Stimulated activated CD4-positive, alpha-beta T cell treated with anti-CD3 and anti-CD28 coated beads, Interleukin-2, amount 100 ng/mL, for 4 hours (primary cell): ENCODE measurements around the gene CSTF1.
A peak's percentile ranks its signal among the peaks of the same experiment; 100 is the strongest.

ENCODE experiments used
- DNase-seq: peaks from one replicate; pipeline ENCODE4 v3.0.0-alpha.2; 2020; ENCODE audit warnings: low read depth

Gene CSTF1

GRCh38 chr20:56429502-56429901, 37.1 kb downstream of the CSTF1 start:
- DNase-seq: peak; percentile 59

DNA sequence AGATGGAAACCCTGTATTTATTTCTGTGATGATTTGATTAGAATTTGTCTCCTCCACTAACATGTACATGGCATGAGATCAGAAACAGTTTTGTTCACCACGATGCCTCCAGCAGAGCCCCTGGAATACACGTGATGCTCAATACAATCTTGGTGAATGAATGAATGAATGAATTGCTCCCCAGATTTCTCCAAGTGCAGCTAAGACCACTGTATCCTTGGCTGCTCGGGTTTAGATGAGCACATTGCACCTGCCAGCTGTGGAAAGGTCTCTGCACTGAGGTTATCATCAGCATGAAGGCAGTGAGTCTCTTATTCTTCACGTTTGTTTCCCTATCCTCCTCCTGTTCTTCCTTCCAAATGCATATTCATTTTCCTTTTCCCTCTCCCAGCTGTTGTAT, 37.5 kb downstream of the CSTF1 start:
- no peak for DNase-seq

DNA sequence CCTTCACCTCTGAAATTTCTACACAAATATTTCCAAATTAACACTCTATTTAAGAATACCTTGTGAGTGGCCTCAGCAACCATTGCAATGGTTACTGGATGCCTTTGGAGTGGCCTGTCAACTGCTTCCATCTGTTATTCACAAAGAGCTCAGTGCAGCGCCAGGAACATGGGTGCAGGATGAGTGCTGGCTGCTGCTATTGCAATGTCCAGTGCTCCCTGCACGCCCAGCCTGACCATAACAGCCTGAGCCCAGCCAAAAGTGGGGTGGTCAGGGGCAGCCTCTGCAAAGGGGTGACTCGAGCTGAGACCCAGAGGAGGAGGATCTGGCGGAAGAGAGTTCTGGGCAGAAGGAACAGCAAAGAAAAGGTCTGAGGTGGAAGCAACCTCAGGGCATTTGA, 38.0 kb downstream of the CSTF1 start:
- DNase-seq: no peak

DNA sequence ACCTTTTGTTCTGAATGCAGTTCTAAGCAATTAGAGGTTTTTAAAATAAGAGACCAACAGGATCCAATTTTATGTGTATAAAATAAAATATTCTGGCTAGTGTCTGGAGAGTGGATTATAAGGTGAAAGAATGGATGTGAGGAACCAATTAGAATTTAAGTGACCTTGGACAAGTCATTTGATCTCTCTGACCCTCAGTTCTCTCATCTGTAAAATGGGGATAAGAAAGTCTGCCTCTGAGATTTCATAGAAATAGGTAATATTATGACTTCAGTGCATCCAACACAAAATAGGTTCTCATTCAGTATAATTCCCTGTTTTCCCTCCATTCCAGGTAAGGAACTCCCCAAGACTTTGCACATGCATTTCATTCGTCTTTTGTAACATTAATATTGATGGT, 38.5 kb downstream of the CSTF1 start:
- no peak for DNase-seq

- DNase-seq: no peak
Measured at GRCh38 chr20:56431471-56431870, 39.0 kb downstream of the CSTF1 start.

- no peak for DNase-seq
Measured at GRCh38 chr20:56433221-56433879, 40.9 kb downstream of the CSTF1 start.

DNA sequence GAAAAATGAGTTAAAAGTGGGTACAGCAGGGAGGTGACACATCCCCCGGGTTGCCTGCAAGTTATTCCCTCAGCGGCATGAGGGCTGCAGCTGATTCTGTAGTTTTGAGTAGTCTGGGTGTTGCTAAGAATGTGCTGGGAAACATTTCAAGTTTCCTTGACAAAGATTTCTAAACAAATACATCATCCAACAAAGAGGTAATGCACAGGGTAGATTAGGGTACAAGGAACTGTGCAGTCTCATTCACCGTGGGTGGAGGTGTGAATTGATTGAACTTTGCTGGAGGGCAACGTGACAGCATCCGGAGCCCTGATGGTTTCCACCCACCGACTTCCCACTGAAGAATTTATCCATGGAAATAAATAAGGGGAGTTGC, 41.4 kb downstream of the CSTF1 start:
- DNase-seq: no peak

DNA sequence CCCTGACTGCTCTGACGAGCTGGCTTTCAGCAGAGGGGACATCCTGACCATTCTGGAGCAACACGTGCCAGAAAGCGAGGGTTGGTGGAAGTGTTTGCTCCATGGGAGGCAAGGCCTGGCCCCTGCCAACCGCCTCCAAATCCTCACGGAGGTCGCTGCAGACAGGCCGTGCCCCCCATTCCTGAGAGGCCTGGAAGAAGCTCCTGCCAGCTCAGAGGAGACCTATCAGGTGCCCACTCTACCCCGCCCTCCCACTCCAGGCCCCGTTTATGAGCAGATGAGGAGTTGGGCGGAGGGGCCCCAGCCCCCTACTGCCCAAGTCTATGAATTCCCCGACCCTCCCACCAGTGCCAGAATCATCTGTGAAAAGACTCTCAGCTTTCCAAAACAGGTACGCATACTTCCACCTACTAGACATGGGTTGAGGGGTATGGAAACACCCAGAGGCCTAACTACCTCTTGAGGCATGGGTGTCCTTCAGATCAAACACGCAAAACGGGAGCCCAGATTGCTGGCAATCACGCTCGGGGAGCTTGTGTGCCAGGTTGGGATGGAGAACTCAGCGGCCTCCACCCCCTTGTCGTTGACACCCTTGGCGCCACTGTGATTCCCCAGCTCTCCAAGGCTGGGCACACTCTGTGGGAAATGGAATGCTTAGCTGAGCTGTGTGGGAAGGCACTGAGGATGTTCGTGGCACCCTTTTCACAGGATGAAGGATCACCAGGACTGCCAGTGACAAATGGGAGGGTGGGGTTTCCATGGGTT, 44.9 kb downstream of the CSTF1 start:
- DNase-seq: no peak

- no peak for DNase-seq
Measured at GRCh38 chr20:56438284-56438683, 45.8 kb downstream of the CSTF1 start.

DNA sequence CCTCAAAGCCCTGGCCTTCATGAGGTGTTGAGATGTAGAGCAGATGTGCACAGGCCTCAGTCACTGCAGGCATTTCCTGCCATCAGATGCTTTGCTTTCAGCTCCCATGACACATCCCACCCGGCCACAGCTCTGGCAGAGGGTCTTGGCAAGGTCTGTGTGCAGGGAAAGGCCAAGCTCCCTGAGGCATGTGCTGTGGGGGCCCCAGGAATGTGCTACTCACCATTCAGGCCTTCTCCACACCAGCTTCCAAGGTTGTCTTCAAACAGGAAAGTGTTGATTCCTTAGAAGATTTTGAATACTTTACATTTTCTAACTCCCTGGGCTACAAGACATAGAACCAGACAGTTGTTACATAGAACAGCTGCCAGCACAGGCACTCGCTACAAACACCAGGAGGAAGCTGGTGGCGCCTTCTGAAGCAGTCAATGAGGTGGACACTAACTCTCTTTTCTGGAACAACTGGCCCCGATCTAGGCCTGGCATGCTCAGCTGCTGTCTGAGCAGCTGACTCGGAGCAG, 47.4 kb downstream of the CSTF1 start:
- DNase-seq: no peak

DNA sequence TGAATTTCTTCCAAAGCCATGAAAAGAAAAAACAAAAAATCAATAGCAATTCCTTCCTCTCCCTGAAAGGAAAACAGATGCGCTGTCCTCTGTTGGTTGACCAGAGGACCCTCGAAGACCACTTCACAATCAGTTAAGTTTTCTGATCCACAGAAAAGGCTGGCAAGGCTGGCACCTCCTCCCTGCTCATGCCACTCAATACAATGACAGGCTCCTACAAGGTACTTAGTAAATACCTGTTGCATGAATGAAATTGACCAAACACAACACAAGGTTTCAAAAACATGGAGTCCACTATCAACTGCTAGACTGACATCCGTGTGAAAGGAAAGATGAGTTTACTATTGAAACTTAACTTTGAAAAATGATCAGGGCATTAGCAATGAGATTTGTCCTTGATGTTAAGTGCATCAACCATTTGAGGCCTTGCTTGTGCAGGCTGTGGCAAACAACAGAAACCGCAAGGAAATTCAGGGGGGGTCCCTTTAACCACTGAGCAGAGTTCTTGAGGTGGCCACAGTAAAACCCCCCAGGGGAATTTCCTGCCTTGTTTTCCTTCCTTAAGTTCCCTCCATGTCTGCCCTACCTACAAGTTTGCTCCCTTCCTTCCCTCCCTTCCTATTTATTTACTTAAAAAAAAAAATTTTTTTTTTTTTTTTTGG, 48.0 kb downstream of the CSTF1 start:
- peak; percentile 41 for DNase-seq

GRCh38 chr20:56442389-56443365, 50.2 kb downstream of the CSTF1 start:
- no peak for DNase-seq

DNA sequence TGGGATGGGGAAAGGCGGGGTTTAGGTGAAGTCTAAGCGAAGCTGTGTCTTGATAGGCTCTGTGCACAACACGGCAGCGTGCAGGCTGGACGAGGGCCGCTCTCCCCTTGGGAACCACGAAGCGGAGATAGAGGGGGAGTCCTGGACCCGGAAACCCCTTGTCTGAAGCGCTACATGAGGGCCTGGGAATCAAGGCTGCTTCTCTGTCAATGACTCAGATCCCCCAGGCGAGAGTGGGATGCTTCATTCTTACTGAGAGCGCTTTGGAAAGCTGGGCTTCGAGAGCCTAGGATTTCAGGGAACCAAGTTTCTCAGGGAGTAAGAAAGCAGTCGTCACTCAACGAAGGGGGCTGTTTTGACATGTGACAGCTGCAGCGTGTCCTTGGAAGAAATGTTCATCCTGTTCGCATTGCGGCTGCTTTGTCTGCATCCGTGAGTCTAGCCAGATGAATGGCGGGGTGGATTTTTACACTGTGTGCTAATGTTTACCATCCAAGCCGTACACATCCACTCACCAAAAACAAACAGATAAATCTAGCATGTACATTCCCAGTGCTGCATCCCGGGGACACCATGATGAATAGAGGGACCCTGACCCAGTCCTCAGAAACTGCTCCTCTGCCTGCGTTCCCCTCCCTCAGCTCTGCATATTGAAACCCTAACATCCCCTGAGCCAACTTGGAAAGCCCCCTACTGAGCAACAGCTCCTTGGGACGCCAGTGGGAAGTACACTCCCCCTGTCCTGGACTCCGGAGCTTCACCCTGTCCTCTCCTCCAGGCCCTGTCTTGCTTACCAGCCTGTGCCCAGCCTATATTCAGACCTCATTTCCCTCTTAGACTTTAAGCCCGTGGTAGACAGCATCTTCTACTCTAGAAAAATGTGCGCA, 51.5 kb downstream of the CSTF1 start:
- no peak for DNase-seq

DNA sequence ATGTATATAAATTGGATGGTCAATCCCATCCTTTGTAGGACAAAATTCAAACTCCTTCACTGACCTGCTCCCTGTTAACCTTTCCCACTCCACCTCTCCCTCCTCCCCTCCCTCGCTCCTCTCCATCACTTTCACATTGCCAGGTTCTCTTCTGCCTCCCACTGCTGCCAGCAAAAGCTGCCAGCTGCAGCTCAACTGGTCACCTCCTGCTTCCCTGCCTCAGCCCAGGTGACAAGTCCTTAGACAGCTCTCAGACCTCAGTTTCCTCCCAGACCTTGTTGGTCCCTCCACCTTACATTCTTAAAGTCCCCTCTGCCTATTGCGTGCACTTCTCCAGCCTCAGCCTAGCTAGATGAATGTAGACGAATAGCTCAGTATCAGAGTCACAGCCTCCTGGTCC, 52.7 kb downstream of the CSTF1 start:
- no peak for DNase-seq

DNA sequence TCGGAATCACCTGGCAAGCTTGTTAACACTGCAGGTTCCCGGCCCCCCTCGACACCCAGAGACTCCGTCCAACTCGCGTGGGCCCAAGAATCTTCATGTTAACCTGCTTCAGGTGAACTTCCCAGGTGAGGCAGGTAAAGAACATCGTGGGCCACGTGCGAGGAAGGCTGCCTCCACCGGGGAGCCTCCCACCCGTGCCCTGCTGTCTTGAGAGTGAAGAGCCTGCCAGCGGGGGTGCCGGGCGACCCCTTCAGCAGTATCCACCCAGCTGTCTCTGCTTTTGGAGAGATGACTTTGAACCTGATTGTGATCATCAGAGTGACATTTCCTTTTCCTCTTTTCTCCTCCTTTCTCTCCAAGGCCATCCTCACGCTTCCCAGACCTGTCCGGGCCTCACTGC, 53.1 kb downstream of the CSTF1 start:
- DNase-seq: no peak

DNA sequence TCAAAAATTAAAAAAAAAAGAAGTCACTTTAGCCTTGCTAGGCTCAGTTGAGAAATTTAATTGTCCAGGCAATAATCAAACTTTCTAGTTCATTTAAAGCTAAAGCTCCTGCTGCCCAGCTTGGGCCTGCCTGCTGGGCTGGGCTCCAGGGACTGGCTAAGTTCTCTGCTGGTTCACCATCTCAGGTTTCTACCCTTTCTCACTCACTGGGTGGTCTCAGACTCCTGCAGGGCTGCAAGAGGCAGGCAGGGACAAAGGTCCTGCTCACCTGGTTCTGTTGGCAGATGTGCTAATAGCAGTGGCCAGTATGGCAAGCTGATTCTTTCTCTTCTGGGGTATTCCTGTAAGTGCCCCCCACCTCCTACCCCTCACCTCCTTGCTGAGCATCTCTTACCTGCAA, 54.8 kb downstream of the CSTF1 start:
- no peak for DNase-seq

- no peak for DNase-seq
Measured at GRCh38 chr20:56449459-56449858, 57.0 kb downstream of the CSTF1 start.

- DNase-seq: no peak
Measured at GRCh38 chr20:56451056-56451765, 58.8 kb downstream of the CSTF1 start.

DNA sequence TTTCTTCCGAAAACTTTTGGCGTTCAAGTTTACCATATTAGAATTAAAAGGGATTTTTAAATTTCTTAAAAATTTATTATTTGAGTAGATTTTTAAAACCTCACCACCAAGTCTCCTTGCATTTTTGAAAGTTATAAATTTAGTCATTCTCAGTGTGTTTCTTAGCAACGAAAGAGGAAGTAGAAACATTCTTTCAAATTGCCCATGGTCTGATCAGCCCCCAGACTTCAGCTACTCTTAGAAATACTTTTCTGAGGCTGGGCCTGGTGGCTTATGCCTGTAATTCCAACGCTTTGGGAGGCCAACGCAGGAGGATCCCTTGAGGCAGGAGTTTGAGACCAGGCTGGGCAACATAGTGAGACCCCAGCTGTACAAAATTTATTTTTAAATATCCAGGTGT, 60.9 kb downstream of the CSTF1 start:
- no peak for DNase-seq

DNA sequence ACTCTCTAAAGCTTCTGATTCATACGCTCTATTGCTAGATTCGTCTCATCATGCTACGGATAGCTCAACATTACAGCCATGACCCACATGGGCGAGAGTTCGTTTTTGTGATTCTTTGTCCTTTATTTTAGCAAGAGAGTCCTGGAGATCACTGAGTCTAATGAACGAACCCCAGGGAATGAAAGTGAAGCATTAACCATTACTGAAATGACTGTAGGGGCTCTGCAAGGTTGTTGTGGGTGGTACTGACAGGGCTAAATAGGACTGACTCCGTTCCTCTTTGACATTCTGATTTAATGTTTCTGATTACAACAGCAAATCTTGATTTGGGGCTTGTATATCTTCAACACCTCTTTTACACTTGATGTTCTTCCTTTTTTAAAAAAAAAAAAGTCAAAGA, 62.3 kb downstream of the CSTF1 start:
- DNase-seq: no peak
